Liver (tissue), 9 donors: ENCODE results near the gene FRMD1. TPM values are rescaled to one million over a fixed set of nuclear protein-coding genes. Genes with fewer than 3 reads are reported as not detected.

ENCODE experiments used
- DNase-seq: peaks from one replicate; pipeline ENCODE4 v3.0.0-alpha.2; 2017; ENCODE audit warnings: low spot score
- H3K27ac ChIP-seq, 2 donors: one replicate each; pipeline ENCODE4 v1.7.0; 2013; ENCODE audit warnings: inconsistent platforms in 2 of 2, low read length in 2 of 2, control low read depth in 1 of 2, low read depth in 1 of 2, mild to moderate bottlenecking in 1 of 2
- H3K27me3 ChIP-seq, 4 donors: one replicate each; pipeline versions ENCODE4 v1.6.1 to v1.7.0; 2013; ENCODE audit warnings: low read length in 3 of 4, inconsistent platforms in 1 of 4, mild to moderate bottlenecking in 1 of 4, moderate library complexity in 1 of 4; ENCODE audit not compliant: control insufficient read depth in 4 of 4, insufficient read depth in 4 of 4
- H3K36me3 ChIP-seq, 4 donors: one replicate each; pipeline versions ENCODE4 v1.6.1 to v1.7.0; 2013; ENCODE audit warnings: low read length in 3 of 4, mild to moderate bottlenecking in 3 of 4, low read depth in 1 of 4, moderate library complexity in 1 of 4; ENCODE audit not compliant: control insufficient read depth in 4 of 4, insufficient read depth in 3 of 4
- H3K4me1 ChIP-seq, 4 donors: one replicate each; pipeline versions ENCODE4 v1.6.1 to v1.7.0; 2013; ENCODE audit warnings: low read length in 3 of 4, mild to moderate bottlenecking in 3 of 4, moderate library complexity in 1 of 4; ENCODE audit not compliant: control insufficient read depth in 4 of 4, insufficient read depth in 4 of 4
- H3K4me3 ChIP-seq, 3 donors: one replicate each; pipeline versions ENCODE4 v1.6.1 to v1.7.0; 2013; ENCODE audit warnings: low read length in 3 of 3, control low read depth in 1 of 3, low read depth in 1 of 3, mild to moderate bottlenecking in 1 of 3
- H3K9ac ChIP-seq, 2 donors: one replicate each; pipeline ENCODE4 v1.7.0; 2013; ENCODE audit warnings: low read length in 2 of 2, mild to moderate bottlenecking in 2 of 2, moderate library complexity in 2 of 2, control low read depth in 1 of 2, low read depth in 1 of 2
- H3K9me3 ChIP-seq, 4 donors: one replicate each; pipeline versions ENCODE4 v1.6.1 to v1.7.0; 2013; ENCODE audit warnings: low read length in 3 of 4; ENCODE audit not compliant: control insufficient read depth in 4 of 4
- ATF3 ChIP-seq: IDR thresholded peaks from 2 replicates; pipeline ENCODE4 v1.6.1; 2016; ENCODE audit warnings: antibody characterized with exemption
- EGR1 ChIP-seq, 2 donors: IDR thresholded peaks; 2 replicates each; pipeline ENCODE4 v1.6.1; 2016 to 2018; ENCODE audit warnings: antibody characterized with exemption in 2 of 2, low read depth in 2 of 2
- FOXA1 ChIP-seq: IDR thresholded peaks from 2 replicates; pipeline ENCODE4 v1.6.1; 2016; ENCODE audit warnings: antibody characterized with exemption
- FOXA2 ChIP-seq: IDR thresholded peaks from 2 replicates; pipeline ENCODE4 v1.6.1; 2016; ENCODE audit warnings: antibody characterized with exemption
- GABPA ChIP-seq, 2 donors: IDR thresholded peaks in 1 of 2; conservative IDR thresholded peaks in 1 of 2; 2 replicates each; pipeline ENCODE4 v1.6.1; 2016; ENCODE audit warnings: antibody characterized with exemption in 2 of 2, mild to moderate bottlenecking in 1 of 2, moderate library complexity in 1 of 2
- HNF4A ChIP-seq, 2 donors: conservative IDR thresholded peaks; 2 replicates each; pipeline ENCODE4 v1.6.1; 2016; ENCODE audit warnings: antibody characterized with exemption in 2 of 2, mild to moderate bottlenecking in 2 of 2
- JUND ChIP-seq, 2 donors: IDR thresholded peaks; 2 replicates each; pipeline ENCODE4 v1.6.1; 2016; ENCODE audit warnings: antibody characterized with exemption in 2 of 2
- NR2F2 ChIP-seq: IDR thresholded peaks from 2 replicates; pipeline ENCODE4 v1.6.1; 2016; ENCODE audit warnings: antibody characterized with exemption
- REST ChIP-seq: IDR thresholded peaks from 2 replicates; pipeline ENCODE4 v1.6.1; 2016; ENCODE audit warnings: antibody characterized with exemption, mild to moderate bottlenecking
- RXRA ChIP-seq, 2 donors: IDR thresholded peaks; 2 replicates each; pipeline ENCODE4 v1.6.1; 2017 to 2018; ENCODE audit warnings: antibody characterized with exemption in 2 of 2, mild to moderate bottlenecking in 1 of 2
- SP1 ChIP-seq: IDR thresholded peaks from 2 replicates; pipeline ENCODE4 v1.6.1; 2018; ENCODE audit warnings: antibody characterized with exemption, mild to moderate bottlenecking
- TAF1 ChIP-seq: conservative IDR thresholded peaks from 2 replicates; pipeline ENCODE4 v1.6.1; 2016; ENCODE audit warnings: antibody characterized with exemption, mild to moderate bottlenecking
- YY1 ChIP-seq: IDR thresholded peaks from 2 replicates; pipeline ENCODE4 v1.6.1; 2016; ENCODE audit warnings: antibody characterized with exemption, mild to moderate bottlenecking
- WGBS: extraction: QIAGEN DNeasy Blood & Tissue Kit; methylation state at CpG from one replicate; pipeline ENCODE4 v1.1.7; 2013; 5-methylcytosine and 5-hydroxymethylcytosine counted together
- polyA plus RNA-seq, 2 donors: library from polyadenylated mRNA; stranded (reverse) in 1 of 2; unstranded in 1 of 2; fragments of 200-250 nt in 1 of 2; fragments of >200 nt in 1 of 2; fragmentation: Nextera tagmentation in 1 of 2; extraction: Ambion mirVana in 1 of 2; gene quantifications; one replicate each; pipeline versions ENCODE4 v1.2.1 to v1.2.3, GENCODE V29; 2013 to 2015
- total RNA-seq, 2 donors: library from RNA; depleted of rRNA; stranded (reverse); fragments of >200 nt; gene quantifications; one replicate each; pipeline ENCODE4 v1.2.3, GENCODE V29; 2014
- TF ChIP-seq, protein P1 (sequence below): IDR thresholded peaks from 2 replicates; pipeline ENCODE4 v1.6.1; 2016; ENCODE audit warnings: antibody characterized with exemption
- TF ChIP-seq, protein P2 (sequence below): IDR thresholded peaks from 2 replicates; pipeline ENCODE4 v1.6.1; 2016; ENCODE audit warnings: antibody characterized with exemption
- donor health status: healthy.
- donor health status: healthy.
- donor health status: healthy.
- donor health status: healthy.
- donor health status: healthy.

Gene FRMD1
- total and polyA plus RNA-seq, 4 donors = 0.04 to 0.17 (median 0.12) TPM

DNA sequence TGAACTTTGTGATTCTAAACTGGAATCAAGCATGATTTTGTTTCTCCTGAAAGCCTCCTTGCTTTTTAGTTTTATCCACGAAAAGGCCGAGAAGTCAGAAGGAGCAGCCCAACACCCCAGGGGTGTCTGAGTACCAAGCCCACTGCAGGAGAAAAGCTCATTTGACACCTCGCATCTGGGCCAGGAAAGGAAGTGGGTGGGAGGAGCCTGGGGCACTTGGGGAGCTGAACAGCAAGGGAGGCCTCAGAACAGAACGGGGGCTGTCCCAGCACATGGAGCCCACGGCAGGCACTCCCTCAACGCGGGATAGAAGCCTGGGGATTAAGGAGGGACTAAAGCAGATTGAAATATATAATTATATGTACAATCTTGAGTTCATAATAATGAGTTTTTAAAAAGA lies 75.0 kb downstream of the FRMD1 start:
- DNase-seq = no peak
- Histone ChIP-seq H3K9me3 (no peaks in the 10 kb centered on the region), H3K27ac (no peak overlapping the region), H3K4me1 (no peaks in the 10 kb centered on the region), H3K36me3 (no peaks in the 10 kb centered on the region), H3K27me3 (no peaks in the 10 kb centered on the region), H3K4me3 (no peak overlapping the region), H3K9ac (no peak overlapping the region)
- 88% methylated on average over 7 of the region's 7 CpGs for WGBS
- TF ChIP-seq FOXA1 = no peak
- no peak for TF ChIP-seq TAF1
- no peak for TF ChIP-seq RXRA (IDR thresholded peaks at IDR 0.05)
- TF ChIP-seq JUND (IDR thresholded peaks at IDR 0.05) = no peak
- no peak for TF ChIP-seq ATF3
- no peak for TF ChIP-seq FOXA2
- TF ChIP-seq EGR1 (IDR thresholded peaks at IDR 0.05; ENCODE audit: low read depth in 2 of 2) = no peak
- TF ChIP-seq, protein P1, sequence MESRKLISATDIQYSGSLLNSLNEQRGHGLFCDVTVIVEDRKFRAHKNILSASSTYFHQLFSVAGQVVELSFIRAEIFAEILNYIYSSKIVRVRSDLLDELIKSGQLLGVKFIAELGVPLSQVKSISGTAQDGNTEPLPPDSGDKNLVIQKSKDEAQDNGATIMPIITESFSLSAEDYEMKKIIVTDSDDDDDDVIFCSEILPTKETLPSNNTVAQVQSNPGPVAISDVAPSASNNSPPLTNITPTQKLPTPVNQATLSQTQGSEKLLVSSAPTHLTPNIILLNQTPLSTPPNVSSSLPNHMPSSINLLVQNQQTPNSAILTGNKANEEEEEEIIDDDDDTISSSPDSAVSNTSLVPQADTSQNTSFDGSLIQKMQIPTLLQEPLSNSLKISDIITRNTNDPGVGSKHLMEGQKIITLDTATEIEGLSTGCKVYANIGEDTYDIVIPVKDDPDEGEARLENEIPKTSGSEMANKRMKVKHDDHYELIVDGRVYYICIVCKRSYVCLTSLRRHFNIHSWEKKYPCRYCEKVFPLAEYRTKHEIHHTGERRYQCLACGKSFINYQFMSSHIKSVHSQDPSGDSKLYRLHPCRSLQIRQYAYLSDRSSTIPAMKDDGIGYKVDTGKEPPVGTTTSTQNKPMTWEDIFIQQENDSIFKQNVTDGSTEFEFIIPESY = no peak
- TF ChIP-seq HNF4A (conservative IDR thresholded peaks at IDR 0.05) = no peak
- TF ChIP-seq SP1 = no peak
- no peak for TF ChIP-seq REST
- TF ChIP-seq, protein P2, sequence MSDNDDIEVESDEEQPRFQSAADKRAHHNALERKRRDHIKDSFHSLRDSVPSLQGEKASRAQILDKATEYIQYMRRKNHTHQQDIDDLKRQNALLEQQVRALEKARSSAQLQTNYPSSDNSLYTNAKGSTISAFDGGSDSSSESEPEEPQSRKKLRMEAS = no peak
- TF ChIP-seq YY1 = no peak
- no peak for TF ChIP-seq GABPA (IDR thresholded peaks at IDR 0.05 in 1 of 2, conservative IDR thresholded peaks at IDR 0.05 in 1 of 2)
- TF ChIP-seq NR2F2 = no peak

Other genes with a start within 250 kb of the FRMD1 start
- gene KIF25, start 81.5 kb downstream of the FRMD1 start, total RNA-seq = not detected
- gene KIF25, start 81.5 kb downstream of the FRMD1 start, polyA plus RNA-seq = under 1 TPM in 1 of 2 donors, not detected in 1; 0.05 TPM
- 1 to 10 TPM in 1 of 2 donors, under 1 TPM in 1; 0.42 to 2.8 TPM for gene DACT2, start 240.6 kb upstream of the FRMD1 start, total RNA-seq
- gene DACT2, start 240.6 kb upstream of the FRMD1 start, polyA plus RNA-seq = 1 to 10 TPM in 1 of 2 donors, under 1 TPM in 1; 0.25 to 1.3 TPM